Measurements from ENCODE around the gene COL4A5.
A peak's percentile ranks its signal among the peaks of the same experiment; 100 is the strongest.

COL4A5 gene

DNA sequence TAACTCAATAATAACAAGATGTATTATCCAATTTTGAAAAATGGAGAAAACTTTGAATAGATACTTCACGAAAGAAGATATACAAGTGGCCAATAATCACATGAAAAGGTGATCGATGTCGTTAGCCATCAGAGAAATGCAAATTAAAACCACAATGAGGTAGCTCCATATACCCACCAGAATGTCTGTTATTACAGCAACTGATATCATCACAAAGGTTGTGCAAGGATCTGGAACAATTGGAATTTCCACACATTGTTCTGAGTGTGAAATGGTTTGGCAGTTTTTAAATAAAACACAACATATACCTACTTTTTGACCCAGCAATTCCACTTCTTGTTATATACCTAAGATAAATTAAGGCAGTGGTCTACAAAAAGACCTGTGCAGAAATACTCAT lies 225.1 kb downstream of the COL4A5 start:
- DNase-seq = no peak

GRCh38 chrX:108666101-108666500 lies 226.5 kb downstream of the COL4A5 start:
- no peak for DNase-seq

GRCh38 chrX:108671526-108671925 lies 231.9 kb downstream of the COL4A5 start:
- no peak for DNase-seq

GRCh38 chrX:108696690-108697089 lies 257.1 kb downstream of the COL4A5 start:
- DNase-seq = no peak

GRCh38 chrX:108699368-108699767 lies 259.7 kb downstream of the COL4A5 start:
- DNase-seq = peak; percentile 3

GRCh38 chrX:108701633-108702032 lies 262.0 kb downstream of the COL4A5 start:
- DNase-seq = no peak

DNA sequence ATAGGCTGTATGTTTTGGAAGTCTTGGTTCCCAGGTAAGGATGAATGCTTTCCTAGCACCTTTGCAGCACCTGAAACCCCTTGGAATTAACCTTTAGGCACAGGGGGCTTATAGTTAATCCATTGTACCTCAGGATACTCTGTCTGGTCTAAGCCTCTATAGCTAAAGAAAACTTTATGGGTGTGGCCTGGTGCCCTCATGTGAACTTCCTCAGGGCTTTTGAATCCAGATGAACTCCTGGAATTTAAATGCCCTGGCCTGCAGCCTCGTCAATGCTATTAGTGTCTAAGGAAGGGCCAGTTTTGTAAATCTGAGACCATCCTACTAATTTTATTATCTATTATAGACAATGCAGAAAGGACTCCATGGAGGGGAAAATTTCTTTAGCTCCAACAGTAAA lies 262.9 kb downstream of the COL4A5 start:
- no peak for DNase-seq

DNA sequence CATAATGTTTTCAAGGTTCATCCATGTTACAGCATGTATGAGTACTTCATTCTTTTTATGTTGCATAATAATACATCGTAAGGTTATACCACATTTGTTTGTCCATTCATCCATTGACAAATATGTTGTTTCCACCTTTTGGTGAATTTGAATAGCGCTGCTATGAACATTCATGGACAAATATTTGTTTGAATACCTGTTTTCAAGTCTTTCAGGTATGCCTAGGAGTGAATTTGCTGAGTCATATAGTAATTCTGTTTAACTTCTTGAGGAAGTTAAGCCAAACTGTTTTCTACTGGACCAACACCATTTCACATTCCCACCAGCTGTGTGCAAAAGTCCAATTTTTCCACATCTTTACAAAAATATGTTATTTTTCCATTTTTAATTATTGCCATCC lies 265.2 kb downstream of the COL4A5 start:
- no peak for DNase-seq

GRCh38 chrX:108712886-108713285 lies 273.2 kb downstream of the COL4A5 start:
- DNase-seq = no peak

DNA sequence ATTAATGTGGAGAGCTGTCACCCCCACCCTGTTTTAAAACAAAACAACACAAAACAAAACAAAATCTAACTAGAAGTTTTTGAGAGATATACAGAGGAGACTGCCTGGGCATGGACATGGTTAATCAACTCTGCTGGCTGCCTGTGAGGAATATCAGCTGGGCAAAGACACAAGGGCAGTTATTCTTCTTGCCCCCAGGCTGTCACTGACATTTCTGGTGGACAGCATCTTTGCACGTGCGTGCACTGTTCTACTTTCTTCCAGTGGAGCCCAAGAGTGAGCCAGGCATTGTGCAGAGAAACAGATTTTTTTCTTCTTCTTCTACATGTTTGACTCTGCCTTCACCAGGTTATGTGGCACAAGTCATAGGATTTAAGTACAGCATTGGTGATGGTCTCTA lies 282.9 kb downstream of the COL4A5 start:
- no peak for DNase-seq

GRCh38 chrX:108726748-108727147 lies 287.1 kb downstream of the COL4A5 start:
- DNase-seq = no peak

DNA sequence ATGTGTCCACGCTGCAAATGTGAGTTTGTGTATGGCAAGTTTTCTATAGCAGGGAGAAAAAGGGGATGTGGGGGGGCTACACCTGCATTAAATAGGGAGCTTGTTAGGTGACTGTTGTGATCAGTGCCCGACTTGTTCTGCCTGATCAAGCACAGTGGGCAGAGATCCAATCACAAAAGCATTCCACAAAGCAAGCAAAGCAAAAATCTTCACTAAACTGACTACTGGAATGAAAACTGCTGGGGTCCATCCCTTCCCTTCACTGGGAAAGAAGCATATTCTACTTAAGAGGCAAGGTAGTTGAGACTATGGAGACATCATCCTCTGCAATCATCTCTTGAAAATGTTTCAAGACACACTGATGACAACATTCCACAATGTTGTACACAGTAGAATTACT lies 291.5 kb downstream of the COL4A5 start:
- DNase-seq = no peak

DNA sequence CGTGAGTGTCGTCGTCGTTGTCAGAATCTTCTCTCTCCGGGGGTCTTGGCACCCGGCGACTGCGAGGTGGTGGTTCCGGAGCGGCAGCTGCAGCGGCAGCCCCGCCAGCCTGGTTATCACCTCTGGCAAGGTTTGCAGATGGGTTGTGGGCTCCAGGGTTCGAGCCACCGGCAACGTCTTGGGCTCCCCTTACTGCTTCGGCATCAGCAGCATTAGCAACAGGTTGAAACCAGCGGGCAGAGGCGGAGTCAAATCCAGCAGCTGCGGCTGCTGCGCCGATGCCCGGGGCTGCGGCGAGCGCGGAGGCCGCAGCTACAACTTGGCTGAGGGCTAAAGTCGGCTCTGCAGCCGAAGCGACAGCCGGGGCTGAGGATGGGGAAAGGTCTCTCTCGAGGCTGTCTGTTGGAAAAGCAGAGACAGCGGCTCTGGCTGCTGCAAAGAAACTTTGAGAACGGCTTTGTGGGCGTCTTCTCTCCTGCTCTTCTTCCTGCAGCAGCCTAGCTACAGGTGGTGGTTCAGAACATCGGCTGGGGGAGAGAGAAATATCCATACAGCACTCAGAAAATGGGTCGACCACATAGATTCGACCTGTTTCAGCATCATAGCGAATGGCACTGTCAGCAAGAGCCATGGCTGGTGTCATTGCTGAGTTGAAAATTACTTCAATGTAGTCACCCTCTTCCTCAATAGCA lies 293.1 kb downstream of the COL4A5 start:
- no peak for DNase-seq

DNA sequence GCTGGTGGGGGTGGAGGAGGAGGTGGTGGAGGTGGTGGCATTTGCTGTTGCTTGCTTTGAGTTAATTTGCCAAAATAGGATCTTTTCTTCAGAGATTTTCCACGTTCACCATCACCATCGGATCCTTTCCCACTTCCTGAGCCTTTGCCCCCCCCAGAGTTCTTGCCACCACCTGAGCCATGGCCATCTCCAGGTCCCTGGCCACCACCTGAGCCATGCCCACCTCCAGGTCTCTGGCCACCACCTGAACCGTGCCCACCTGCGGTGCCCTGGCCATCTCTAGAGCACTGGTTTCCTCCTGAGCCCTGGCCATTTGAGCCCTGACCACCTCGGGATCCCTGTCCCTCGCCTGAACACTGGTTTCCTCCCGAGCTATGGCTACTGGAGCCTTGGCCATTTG lies 294.8 kb downstream of the COL4A5 start:
- no peak for DNase-seq

- DNase-seq = no peak
These were observed 295.5 kb downstream of the COL4A5 start for GRCh38 chrX:108735091-108735678.

DNA sequence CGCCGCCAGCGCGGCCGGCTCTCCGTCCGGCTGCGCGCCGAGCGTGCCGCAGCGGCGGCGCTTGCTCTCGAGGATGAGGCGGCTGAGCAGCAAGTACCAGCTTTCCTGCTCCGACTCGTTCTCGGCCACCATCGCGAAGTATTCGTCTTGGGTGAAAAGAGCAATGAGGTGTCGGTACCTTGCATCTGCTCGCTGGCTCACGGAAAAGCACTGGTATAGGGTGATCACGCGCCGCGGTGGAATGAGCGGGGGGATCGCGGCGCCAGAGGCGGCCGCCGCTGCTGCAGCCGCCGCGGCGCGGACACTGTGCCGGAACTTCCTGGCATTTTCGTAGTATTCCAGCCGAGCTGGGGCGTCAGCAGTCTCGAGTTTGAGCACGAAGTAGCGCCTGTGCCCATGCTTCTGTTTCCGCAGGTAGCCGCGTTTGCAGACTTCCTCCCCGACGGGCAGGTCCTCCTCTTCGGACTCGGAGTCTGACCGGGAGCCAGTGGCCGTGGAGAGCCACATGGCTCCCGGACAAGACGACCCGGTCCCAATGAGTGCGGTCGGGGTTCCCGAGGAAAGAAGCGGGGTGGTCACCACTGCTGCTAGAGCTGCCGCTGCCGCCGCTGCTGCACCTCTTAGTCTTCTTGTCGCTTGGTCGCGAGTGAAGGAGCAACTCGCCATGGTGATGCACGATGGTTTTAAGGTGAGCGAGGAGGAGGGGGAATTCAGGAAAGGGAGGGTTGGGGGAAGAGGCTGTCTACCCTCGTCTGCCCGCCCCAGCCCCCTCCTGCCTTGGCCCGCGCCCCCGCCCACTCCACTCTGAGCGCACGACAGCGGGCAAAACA lies 296.3 kb downstream of the COL4A5 start:
- DNase-seq = no peak

GRCh38 chrX:108736509-108737479 lies 297.2 kb downstream of the COL4A5 start, which contains the start of gene IRS4:
IRS4 (minus strand) TSS chrX:108736563.
- DNase-seq = peak; percentile 12

DNA sequence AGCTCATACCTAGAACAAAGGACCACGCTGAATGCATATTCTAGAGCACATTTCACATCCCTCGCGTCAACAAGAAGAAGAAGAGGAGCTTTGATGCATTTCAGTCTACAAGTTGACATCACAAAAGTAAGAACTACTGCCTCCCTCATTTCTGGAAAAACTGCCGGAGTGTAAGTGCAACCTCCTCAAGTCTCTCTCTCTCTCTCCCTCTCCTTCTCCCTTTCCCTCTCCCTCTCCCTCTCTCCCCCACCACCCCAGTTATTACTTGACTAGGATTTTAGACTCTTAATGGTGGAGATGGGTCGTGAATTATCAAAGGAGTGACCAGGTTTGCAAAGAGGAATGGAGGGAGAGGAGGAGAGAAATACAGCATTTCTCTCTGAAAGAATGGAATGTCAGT lies 298.1 kb downstream of the COL4A5 start:
- no peak for DNase-seq

DNA sequence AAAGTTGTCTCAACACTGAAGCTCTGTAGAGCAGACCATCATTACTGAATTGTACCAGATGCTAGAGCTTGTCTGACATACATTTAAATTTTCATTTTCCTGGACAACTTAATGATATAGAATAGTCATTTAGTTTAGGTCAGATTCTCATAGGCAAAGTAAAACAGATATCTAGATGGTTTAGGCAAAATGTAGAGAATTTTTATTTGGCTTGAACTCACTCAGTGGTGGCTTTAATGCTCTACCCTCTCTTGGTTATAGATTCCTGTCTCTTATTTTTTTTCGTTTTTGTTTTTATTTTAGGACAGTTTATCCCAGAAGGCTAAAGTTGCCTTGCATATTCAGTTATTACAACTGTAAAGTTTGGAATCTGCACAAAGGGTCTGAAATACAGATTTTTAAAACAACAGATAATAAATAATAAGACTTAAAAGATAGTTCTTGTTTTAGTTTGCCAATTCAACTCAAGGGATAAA lies 300.7 kb downstream of the COL4A5 start:
- no peak for DNase-seq
